H1 (cell line): Measurements from ENCODE around the gene PSMD9. TPM values are rescaled to one million over a fixed set of nuclear protein-coding genes. Genes with fewer than 3 reads are reported as not detected.

Experiments used
- CTCF ChIA-PET: fragments of 300-600 bp; sonication (Branson Sonifier 250); formaldehyde crosslinking; loops from one replicate; lab custom pipeline; 2021; ENCODE audit not compliant: partially characterized antibody; lab: Charles Lee
- POLR2A ChIA-PET: fragments of 300-600 bp; sonication (Branson Sonifier 250); formaldehyde crosslinking; loops from one replicate; lab custom pipeline; 2021; ENCODE audit warnings: inconsistent platforms; ENCODE audit not compliant: partially characterized antibody; lab: Charles Lee
- DNase-seq, 2 experiments: peaks; one replicate each; pipeline versions ENCODE4 v3.0.0 to v3.0.0-alpha.2; 2010 to 2022; ENCODE audit warnings: low spot score in 2 of 2, low read depth in 1 of 2, mixed read lengths in 1 of 2
- FAIRE-seq: peaks from 2 replicates; lab custom pipeline; 2011; peaks lifted over from hg19 to GRCh38; lab: Jason Lieb, UNC
- H2AFZ ChIP-seq: 2 replicates; pipeline ENCODE4 v1.8.1; 2012; ENCODE audit warnings: low read length, inconsistent platforms
- H2AK5ac ChIP-seq: 2 replicates; pipeline ENCODE4 v1.6.1; 2013; ENCODE audit warnings: low read depth, low read length
- H2BK120ac ChIP-seq: replicated peaks from 2 replicates; pipeline ENCODE3; 2013; ENCODE audit warnings: low read depth, low read length, inconsistent platforms
- H2BK12ac ChIP-seq: 2 replicates; pipeline ENCODE4 v1.6.1; 2013; ENCODE audit warnings: low read depth, low read length
- H2BK15ac ChIP-seq: 2 replicates; pipeline ENCODE4 v1.6.1; 2013; ENCODE audit warnings: low read length
- H2BK20ac ChIP-seq: 2 replicates; pipeline ENCODE4 v1.6.1; 2013; ENCODE audit warnings: low read length
- H2BK5ac ChIP-seq: 2 replicates; pipeline ENCODE4 v1.6.1; 2013; ENCODE audit warnings: low read depth, low read length
- H3K14ac ChIP-seq: 2 replicates; pipeline ENCODE4 v1.6.1; 2013; ENCODE audit warnings: inconsistent platforms; ENCODE audit not compliant: insufficient read length
- H3K18ac ChIP-seq: 2 replicates; pipeline ENCODE4 v1.6.1; 2013; ENCODE audit warnings: low read length; ENCODE audit errors: extremely low read depth
- H3K23ac ChIP-seq: 2 replicates; pipeline ENCODE4 v1.6.1; 2013; ENCODE audit warnings: inconsistent platforms; ENCODE audit not compliant: insufficient read length
- H3K23me2 ChIP-seq: 2 replicates; pipeline ENCODE4 v1.6.1; 2013; ENCODE audit warnings: low read depth, low read length
- H3K27ac ChIP-seq: 2 replicates; pipeline ENCODE4 v1.6.1; 2011; ENCODE audit warnings: low read depth, low read length, inconsistent platforms
- H3K27me3 ChIP-seq, 4 experiments: replicated peaks in 1 of 4; 1 replicate in 1 of 4; 2 replicates in 3 of 4; pipeline versions ENCODE4 v1.6.1 to v1.8.1; 2011 to 2013; ENCODE audit warnings: low read length in 3 of 4, mild to moderate bottlenecking in 3 of 4, inconsistent platforms in 2 of 4, mixed read lengths in 2 of 4, moderate library complexity in 1 of 4; ENCODE audit not compliant: control insufficient read depth in 3 of 4, insufficient read depth in 3 of 4; ENCODE audit errors: extremely low read depth in 1 of 4
- H3K36me3 ChIP-seq, 4 experiments: 2 replicates each; pipeline versions ENCODE4 v1.6.1 to v1.8.1; 2011 to 2013; ENCODE audit warnings: mild to moderate bottlenecking in 4 of 4, low read length in 3 of 4, moderate library complexity in 2 of 4, control low read depth in 1 of 4, inconsistent platforms in 1 of 4; ENCODE audit not compliant: insufficient read depth in 4 of 4, control insufficient read depth in 2 of 4
- H3K4ac ChIP-seq: replicated peaks from 2 replicates; pipeline ENCODE3; 2013; ENCODE audit warnings: low read length, low read depth, mixed read lengths, inconsistent platforms; ENCODE audit not compliant: insufficient read length
- H3K4me1 ChIP-seq, 4 experiments: replicated peaks in 1 of 4; 1 replicate in 1 of 4; 2 replicates in 3 of 4; pipeline versions ENCODE4 v1.6.1 to v1.8.1; 2011 to 2013; ENCODE audit warnings: low read length in 3 of 4, inconsistent platforms in 2 of 4, mixed read lengths in 1 of 4; ENCODE audit not compliant: insufficient read depth in 4 of 4, control insufficient read depth in 3 of 4
- H3K4me2 ChIP-seq, 2 experiments: 2 replicates each; pipeline versions ENCODE4 v1.6.1 to v1.8.1; 2011 to 2013; ENCODE audit warnings: low read depth in 2 of 2, low read length in 2 of 2, control low read depth in 1 of 2, inconsistent platforms in 1 of 2, mild to moderate bottlenecking in 1 of 2; ENCODE audit not compliant: insufficient read depth in 1 of 2
- H3K4me3 ChIP-seq, 4 experiments: fragments of 200-600, 300-600 bp in 1 of 4; sonication (generic), shearing (Covaris generic), sonication (Bioruptor Twin) in 1 of 4; 2 replicates each; pipeline versions ENCODE4 v1.5.1 to v1.8.1; 2011 to 2016; ENCODE audit warnings: low read length in 4 of 4, low read depth in 3 of 4, control low read depth in 2 of 4, inconsistent platforms in 2 of 4, mild to moderate bottlenecking in 2 of 4, mixed read lengths in 1 of 4, moderate library complexity in 1 of 4; ENCODE audit not compliant: insufficient read depth in 2 of 4; ENCODE audit errors: extremely low read depth in 1 of 4
- H3K56ac ChIP-seq: replicated peaks from 2 replicates; pipeline ENCODE3; 2013; ENCODE audit warnings: low read depth, mild to moderate bottlenecking, mixed read lengths, low read length, inconsistent platforms; ENCODE audit not compliant: insufficient read length
- H3K79me1 ChIP-seq: 2 replicates; pipeline ENCODE4 v1.6.1; 2013; ENCODE audit warnings: low read depth, low read length, control low read depth
- H3K79me2 ChIP-seq, 2 experiments: 2 replicates each; pipeline versions ENCODE4 v1.6.1 to v1.8.1; 2012 to 2013; ENCODE audit warnings: low read length in 2 of 2, mild to moderate bottlenecking in 2 of 2, inconsistent platforms in 1 of 2; ENCODE audit not compliant: insufficient read depth in 2 of 2, control insufficient read depth in 1 of 2
- H3K9ac ChIP-seq, 4 experiments: replicated peaks in 1 of 4; 1 replicate in 1 of 4; 2 replicates in 3 of 4; pipeline versions ENCODE4 v1.6.1 to v1.8.1; 2011 to 2013; ENCODE audit warnings: low read depth in 3 of 4, low read length in 3 of 4, control low read depth in 2 of 4, mild to moderate bottlenecking in 2 of 4, moderate library complexity in 2 of 4, inconsistent platforms in 1 of 4; ENCODE audit errors: extremely low read depth in 1 of 4
- H3K9me3 ChIP-seq, 2 experiments: 2 replicates each; pipeline versions ENCODE4 v1.6.1 to v1.8.1; 2012 to 2013; ENCODE audit warnings: mild to moderate bottlenecking in 2 of 2, moderate library complexity in 2 of 2, control low read depth in 1 of 2, inconsistent platforms in 1 of 2, low read depth in 1 of 2, low read length in 1 of 2, mixed read lengths in 1 of 2; ENCODE audit not compliant: insufficient read depth in 2 of 2
- H4K20me1 ChIP-seq, 2 experiments: replicated peaks in 1 of 2; 2 replicates each; pipeline versions ENCODE3 to v1.8.1; 2011 to 2013; ENCODE audit warnings: inconsistent platforms in 2 of 2, low read length in 2 of 2, mild to moderate bottlenecking in 1 of 2; ENCODE audit not compliant: insufficient read depth in 2 of 2, control insufficient read depth in 1 of 2
- H4K5ac ChIP-seq: 2 replicates; pipeline ENCODE4 v1.6.1; 2013; ENCODE audit warnings: low read length, low read depth, mixed read lengths, inconsistent platforms; ENCODE audit not compliant: insufficient read length
- H4K8ac ChIP-seq: 2 replicates; pipeline ENCODE4 v1.8.0; 2013; ENCODE audit warnings: mild to moderate bottlenecking, moderate library complexity, low read length, inconsistent platforms; ENCODE audit not compliant: insufficient read depth; ENCODE audit errors: extremely low read depth
- H4K91ac ChIP-seq: replicated peaks from 2 replicates; pipeline ENCODE3; 2013; ENCODE audit warnings: low read length, mixed read lengths, inconsistent platforms; ENCODE audit not compliant: insufficient read length
- BACH1 ChIP-seq: IDR thresholded peaks from 2 replicates; pipeline ENCODE4 v1.6.1; 2012; ENCODE audit warnings: low read length, improper control_type of control experiment
- BRCA1 ChIP-seq: IDR thresholded peaks from 2 replicates; pipeline ENCODE4 v1.6.1; 2012; ENCODE audit warnings: low read depth, low read length, improper control_type of control experiment
- EP300 ChIP-seq, 2 experiments: IDR thresholded peaks; 1 replicate in 1 of 2; 2 replicates in 1 of 2; pipeline ENCODE4 v1.6.1; 2011 to 2012; ENCODE audit warnings: low read depth in 2 of 2, low read length in 2 of 2, mild to moderate bottlenecking in 2 of 2, borderline replicate concordance in 1 of 2, inconsistent platforms in 1 of 2, moderate library complexity in 1 of 2
- EZH2 ChIP-seq: fragments of 200-600 bp; sonication (generic); IDR thresholded peaks from 2 replicates; pipeline ENCODE4 v1.7.1; 2012; ENCODE audit warnings: low read depth, mild to moderate bottlenecking, moderate library complexity, low read length, inconsistent platforms; ENCODE audit not compliant: severe bottlenecking
- JUND ChIP-seq: IDR thresholded peaks from 2 replicates; pipeline ENCODE4 v1.6.1; 2011; ENCODE audit warnings: mild to moderate bottlenecking, improper control_type of control experiment, low read length
- POU5F1 ChIP-seq: IDR thresholded peaks from 2 replicates; pipeline ENCODE4 v1.6.1; 2011; ENCODE audit warnings: low read depth, mild to moderate bottlenecking, low read length, moderate library complexity
- SAP30 ChIP-seq: fragments of 300-600 bp; sonication (generic); IDR thresholded peaks from 2 replicates; pipeline ENCODE4 v1.7.1; 2012; ENCODE audit warnings: low read length, moderate library complexity, mild to moderate bottlenecking, inconsistent platforms; ENCODE audit not compliant: insufficient read depth, insufficient replicate concordance
- SIRT6 ChIP-seq: IDR thresholded peaks from one replicate; pipeline ENCODE4 v1.7.1; 2012; ENCODE audit warnings: low read length, inconsistent platforms
- WGBS, 2 experiments: shearing (Covaris generic) in 1 of 2; methylation state at CpG; one replicate each; pipeline versions ENCODE4 v1.1.6 to v1.1.7; 2013 to 2015; ENCODE audit warnings: low lambda C conversion rate in 2 of 2, mixed read lengths in 2 of 2, inconsistent platforms in 1 of 2, low coverage in 1 of 2, missing lambda C conversion rate in 1 of 2; ENCODE audit not compliant: insufficient replicate concordance in 2 of 2, insufficient coverage in 1 of 2, insufficient read length in 1 of 2; ENCODE audit errors: extremely low coverage in 1 of 2, missing lambda C conversion rate in 1 of 2; 5-methylcytosine and 5-hydroxymethylcytosine counted together
- polyA plus RNA-seq, 7 experiments: library from polyadenylated mRNA; depleted of rRNA in 3 of 7; stranded (reverse) in 5 of 7; unstranded in 2 of 7; fragments of >200 nt in 5 of 7; fragments of 200-250 nt in 2 of 7; gene quantifications; 1 replicate in 5 of 7; 2 replicates in 1 of 7; 4 replicates in 1 of 7; pipeline versions ENCODE4 v1.2.1 to v1.2.3, GENCODE V29; 2011 to 2013; ENCODE audit warnings: missing spikeins in 2 of 7, mixed read lengths in 2 of 7
- total RNA-seq: library from RNA; stranded (reverse); fragmentation: NEBNext Ultra II Directional; extraction: Animal tissue kit (Norgen Biotek cat#: 25700); gene quantifications from 2 replicates; pipeline ENCODE4 v1.2.1, GENCODE V29; 2021

PSMD9 gene
- total and polyA plus RNA-seq, 2 of the 8 experiments (the other 6 are each of a cell fraction or from before 2014, with no cell fraction given), result 28.8 to 36.1 TPM

DNA sequence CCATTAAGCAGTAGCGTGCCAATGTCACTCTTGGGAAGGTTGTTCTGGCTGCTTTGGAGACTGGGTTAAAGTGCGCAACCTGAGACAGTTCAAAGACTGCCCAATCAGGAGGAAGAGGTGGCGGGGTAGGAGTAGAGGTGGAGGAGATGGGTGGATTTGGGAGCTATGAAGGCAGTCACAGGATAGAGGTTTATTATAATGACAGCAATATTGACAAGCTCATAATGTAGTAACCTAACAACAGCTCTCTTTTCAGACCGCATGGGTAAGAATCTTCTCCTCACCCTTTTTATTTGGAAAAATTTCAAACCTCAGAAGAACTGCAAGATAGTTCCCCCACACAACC lies 5.3 kb upstream of the PSMD9 start:
- no peaks in the 10 kb centered on the region for H4K20me1 ChIP-seq
- H4K91ac ChIP-seq, result no peak overlapping the region
- no peaks in the 10 kb centered on the region for H3K79me2 ChIP-seq
- no peak overlapping the region for H3K4ac ChIP-seq
- no peak overlapping the region for H4K5ac ChIP-seq
- no peak overlapping the region for H3K9ac ChIP-seq
- H4K8ac ChIP-seq, result no peak overlapping the region
- no peak overlapping the region for H3K23ac ChIP-seq
- CTCF ChIA-PET, result interaction anchor here (0.6 to 1.3 kb wide), 8 partner anchors 11 to 89 kb away, joined by 3 to 6 read pairs (median 4); partner anchors contain the start of gene HPD
- H3K23me2 ChIP-seq, result no peaks in the 10 kb centered on the region; the same call in 1 of the 2 replicates
- POLR2A ChIA-PET, result interaction anchor here (0.6 to 1.7 kb wide), 5 partner anchors 14 to 87 kb away, joined by 3 to 5 read pairs (median 4); partner anchors contain the start of gene HPD
- no peak overlapping the region for H3K56ac ChIP-seq
- H2BK20ac ChIP-seq, result no peak overlapping the region
- no peak overlapping the region for H3K18ac ChIP-seq
- H2AFZ ChIP-seq, result peak overlapping the region; percentile 37
- FAIRE-seq (no peak), DNase-seq (no peak)
- no peaks in the 10 kb centered on the region for H3K9me3 ChIP-seq
- H3K27ac ChIP-seq, result no peak overlapping the region
- no peak overlapping the region for H3K14ac ChIP-seq
- H3K27me3 ChIP-seq, result no peaks in the 10 kb centered on the region
- H3K36me3 ChIP-seq, result no peaks in the 10 kb centered on the region
- 62% methylated on average over 4 of the region's 4 CpGs; no CpG with 5 or more reads in 1 of the 2 experiments for WGBS, 2 experiments
- H3K4me2 ChIP-seq, result no peak overlapping the region; a peak in 1 of 4 replicates
- no peak overlapping the region for H2BK12ac ChIP-seq
- H2BK120ac ChIP-seq, result no peak overlapping the region
- H3K79me1 ChIP-seq, result no peaks in the 10 kb centered on the region
- H2BK15ac ChIP-seq, result no peak overlapping the region
- TF ChIP-seq SIRT6, result no peak
- TF ChIP-seq SAP30, result no peak
- TF ChIP-seq BACH1, result no peak
- TF ChIP-seq BRCA1, result no peak
- no peak for TF ChIP-seq EP300 (IDR thresholded peaks at IDR 0.05; ENCODE audit: borderline replicate concordance in 1 of 2, low read depth in 2 of 2, low read length in 2 of 2)
- TF ChIP-seq POU5F1, result no peak
- TF ChIP-seq EZH2, result no peak
- TF ChIP-seq JUND, result no peak
- no peak overlapping the region for H2AK5ac ChIP-seq
- no peak overlapping the region for H3K4me3 ChIP-seq
- peaks cover 0 to 5% (median 0%) of the 10 kb centered on the region in 4 experiments; a peak in 3 of 7 replicates for H3K4me1 ChIP-seq
- no peak overlapping the region for H2BK5ac ChIP-seq
